Neural progenitor cell (in vitro differentiated cells): ENCODE results near the gene SLC49A4. TPM values are rescaled to one million over a fixed set of nuclear protein-coding genes. Genes with fewer than 3 reads are reported as not detected.

Source experiments
- DNase-seq: peaks from one replicate; pipeline ENCODE4 v3.0.0-alpha.2; 2016; ENCODE audit warnings: low spot score
- H2AFZ ChIP-seq: fragments of 200-600 bp; sonication (generic); replicated peaks from 2 replicates; pipeline ENCODE4 v1.6.1; 2016; ENCODE audit warnings: antibody characterized with exemption
- H3F3A ChIP-seq: fragments of 200-600 bp; sonication (generic); 2 replicates; pipeline ENCODE4 v1.6.1; 2016; ENCODE audit warnings: antibody characterized with exemption, low read depth
- H3K27ac ChIP-seq: fragments of 200-600 bp; sonication (generic); 2 replicates; pipeline ENCODE4 v1.5.1; 2016; ENCODE audit warnings: mild to moderate bottlenecking
- H3K27me3 ChIP-seq: fragments of 200-600 bp; sonication (generic); 2 replicates; pipeline ENCODE4 v1.6.1; 2016; ENCODE audit warnings: mild to moderate bottlenecking, moderate library complexity
- H3K36me3 ChIP-seq: fragments of 200-600 bp; sonication (generic); 2 replicates; pipeline ENCODE4 v1.5.1; 2016
- H3K4me1 ChIP-seq: fragments of 200-600 bp; sonication (generic); 2 replicates; pipeline ENCODE4 v1.6.1; 2016; ENCODE audit warnings: mixed run types
- H3K4me2 ChIP-seq: fragments of 200-600 bp; sonication (generic); 2 replicates; pipeline ENCODE4 v1.6.1; 2016
- H3K4me3 ChIP-seq: fragments of 200-600 bp; sonication (generic); 2 replicates; pipeline ENCODE4 v1.5.1; 2016
- H3K79me2 ChIP-seq: fragments of 200-600 bp; sonication (generic); 2 replicates; pipeline ENCODE4 v1.6.1; 2016; ENCODE audit warnings: low read depth
- H3K9ac ChIP-seq: fragments of 200-600 bp; sonication (generic); 2 replicates; pipeline ENCODE4 v1.6.1; 2016
- H3K9me3 ChIP-seq: fragments of 200-600 bp; sonication (generic); 2 replicates; pipeline ENCODE4 v1.5.1; 2016; ENCODE audit warnings: low read depth
- H4K20me1 ChIP-seq: fragments of 200-600 bp; sonication (generic); 2 replicates; pipeline ENCODE4 v1.6.1; 2016; ENCODE audit warnings: low read depth
- H3K27ac Mint-ChIP-seq: 3 replicates; pipeline ENCODE4 v1.8.0; 2021; ENCODE audit warnings: mixed read lengths
- H3K27me3 Mint-ChIP-seq: 2 replicates; pipeline ENCODE4 v1.8.0; 2022; ENCODE audit warnings: low read depth, mild to moderate bottlenecking, inconsistent platforms, moderate library complexity, mixed read lengths; ENCODE audit not compliant: insufficient read depth
- H3K36me3 Mint-ChIP-seq: 3 replicates; pipeline ENCODE4 v1.8.0; 2021; ENCODE audit warnings: mixed read lengths
- H3K4me1 Mint-ChIP-seq: 3 replicates; pipeline ENCODE4 v1.8.0; 2021; ENCODE audit warnings: mixed read lengths
- H3K4me3 Mint-ChIP-seq: 3 replicates; pipeline ENCODE4 v1.8.0; 2021; ENCODE audit warnings: mild to moderate bottlenecking, moderate library complexity, mixed read lengths
- H3K9me3 Mint-ChIP-seq: 3 replicates; pipeline ENCODE4 v1.8.0; 2020; ENCODE audit warnings: mixed read lengths
- CTCF ChIP-seq: fragments of 200-600 bp; sonication (generic); IDR thresholded peaks from 2 replicates; pipeline ENCODE4 v1.5.1; 2017; ENCODE audit warnings: antibody characterized with exemption, mild to moderate bottlenecking
- EZH2 ChIP-seq: fragments of 200-600 bp; sonication (generic); IDR thresholded peaks from 2 replicates; pipeline ENCODE4 v1.6.1; 2017; ENCODE audit warnings: antibody characterized with exemption, mild to moderate bottlenecking, moderate library complexity
- EZH2phosphoT487 ChIP-seq: fragments of 200-600 bp; sonication (generic); IDR thresholded peaks from 2 replicates; pipeline ENCODE4 v1.6.1; 2017; ENCODE audit warnings: antibody characterized with exemption
- total RNA-seq: library from RNA; depleted of rRNA; stranded (reverse); fragments of >200 nt; gene quantifications from 2 replicates; pipeline ENCODE4 v1.2.3, GENCODE V29; 2015; ENCODE audit warnings: low replicate concordance

The SLC49A4 gene
- total RNA-seq, 1 donor from 2014 or later: 21.6 TPM

- no peaks in the 10 kb centered on the region for H3K27me3 ChIP-seq
- H3K4me1 Mint-ChIP-seq: no peaks in the 10 kb centered on the region
- no peak overlapping the region for H3K27ac ChIP-seq
- H3K4me2 ChIP-seq: no peak overlapping the region
- H4K20me1 ChIP-seq: no peaks in the 10 kb centered on the region
- no peak overlapping the region for H3K4me3 ChIP-seq
- DNase-seq: no peak
- H3K4me3 Mint-ChIP-seq: no peak overlapping the region
- peaks cover 2% of the 10 kb centered on the region for H3K36me3 Mint-ChIP-seq
- H3K9me3 ChIP-seq: no peaks in the 10 kb centered on the region
- TF ChIP-seq CTCF (no peak), EZH2phosphoT487 (no peak), EZH2 (no peak)
- no peak overlapping the region for H2AFZ ChIP-seq
- no peaks in the 10 kb centered on the region for H3K9me3 Mint-ChIP-seq
- H3K36me3 ChIP-seq: no peaks in the 10 kb centered on the region
- no peaks in the 10 kb centered on the region for H3K79me2 ChIP-seq
- H3K9ac ChIP-seq: no peak overlapping the region
- H3K4me1 ChIP-seq: no peaks in the 10 kb centered on the region
- H3K27ac Mint-ChIP-seq: no peak overlapping the region
- H3K27me3 Mint-ChIP-seq: no peaks in the 10 kb centered on the region
- peaks cover 4% of the 10 kb centered on the region for H3F3A ChIP-seq
These were observed 20.8 kb upstream of the SLC49A4 start for GRCh38 chr3:122773944-122774509.

DNA sequence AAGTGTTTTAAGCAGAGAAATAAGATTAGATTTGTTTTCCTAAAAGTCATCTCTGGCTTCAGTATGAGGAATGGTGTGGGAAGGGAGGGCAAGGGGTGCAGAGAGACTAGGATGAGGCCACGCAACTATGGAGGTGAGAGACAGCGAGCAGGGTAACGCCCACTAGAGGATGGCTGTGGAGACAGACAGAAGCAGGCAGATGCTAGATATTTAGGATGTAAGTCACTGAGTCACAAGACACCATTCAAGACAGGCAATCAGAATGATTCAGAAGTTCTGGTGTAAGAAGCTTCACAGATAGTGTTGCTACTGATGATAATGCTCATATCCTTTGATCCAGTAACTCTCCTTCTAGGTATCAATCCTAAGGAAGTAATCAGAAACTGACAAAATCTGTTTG, 20.3 kb upstream of the SLC49A4 start:
- H3K9me3 Mint-ChIP-seq: no peaks in the 10 kb centered on the region
- H3K27me3 ChIP-seq: no peaks in the 10 kb centered on the region
- H3K4me3 Mint-ChIP-seq: no peak overlapping the region
- H3K27ac Mint-ChIP-seq: no peak overlapping the region
- H3K79me2 ChIP-seq: no peaks in the 10 kb centered on the region
- H3K9ac ChIP-seq: no peak overlapping the region
- H3K4me1 Mint-ChIP-seq: no peaks in the 10 kb centered on the region
- no peak overlapping the region for H3K4me3 ChIP-seq
- H3K36me3 Mint-ChIP-seq: peaks cover 2% of the 10 kb centered on the region
- no peak overlapping the region for H3K27ac ChIP-seq
- no peaks in the 10 kb centered on the region for H3K27me3 Mint-ChIP-seq
- H3F3A ChIP-seq: peaks cover 4% of the 10 kb centered on the region
- no peak overlapping the region for H3K4me2 ChIP-seq
- no peak for DNase-seq
- no peaks in the 10 kb centered on the region for H3K9me3 ChIP-seq
- H3K4me1 ChIP-seq: no peaks in the 10 kb centered on the region
- no peaks in the 10 kb centered on the region for H4K20me1 ChIP-seq
- H2AFZ ChIP-seq: no peak overlapping the region
- no peaks in the 10 kb centered on the region for H3K36me3 ChIP-seq
- TF ChIP-seq CTCF (peak; percentile 17), EZH2 (no peak)

DNA sequence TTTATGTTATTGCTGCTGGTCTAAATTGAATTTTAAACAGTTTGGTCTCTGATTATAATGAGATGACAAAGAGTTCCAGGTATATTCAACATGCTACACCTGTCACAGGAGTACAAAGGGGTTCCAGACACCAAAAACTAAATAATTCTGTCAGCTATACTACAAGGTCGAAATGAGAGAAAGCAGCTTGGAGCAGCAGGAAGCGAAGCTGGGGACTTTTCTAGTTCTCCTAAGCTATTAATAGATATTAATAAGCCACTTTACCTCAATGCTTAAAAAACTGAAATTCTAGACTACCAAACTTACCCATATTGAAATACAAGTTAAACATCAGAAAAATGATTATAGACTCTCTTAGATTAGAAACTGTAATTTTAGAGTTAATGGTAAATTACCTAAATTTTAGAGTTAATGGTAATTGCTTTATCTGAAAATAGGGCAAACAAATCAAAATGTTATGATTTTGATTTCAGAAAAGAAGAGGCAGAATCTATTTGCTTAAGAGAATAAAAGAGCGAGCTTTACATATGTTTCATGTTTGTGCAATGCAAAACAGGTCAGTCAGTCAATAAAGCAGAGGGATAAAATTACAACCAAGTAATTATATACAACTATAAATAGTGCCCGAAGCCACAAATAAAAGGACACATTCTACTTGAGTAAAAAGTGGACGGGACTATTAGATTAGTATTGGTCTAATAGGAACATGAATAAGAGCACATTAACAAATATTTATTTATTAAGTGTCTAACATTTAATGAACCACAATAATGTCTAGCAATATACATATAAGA, 18.0 kb upstream of the SLC49A4 start:
- Histone ChIP-seq H3K27ac (no peak overlapping the region), H3K9me3 (no peaks in the 10 kb centered on the region), H3F3A (peaks cover 4% of the 10 kb centered on the region), H3K27me3 (no peaks in the 10 kb centered on the region), H3K4me2 (no peak overlapping the region), H3K4me3 (no peak overlapping the region), H3K9ac (no peak overlapping the region), H2AFZ (no peak overlapping the region), H4K20me1 (no peaks in the 10 kb centered on the region), H3K79me2 (no peaks in the 10 kb centered on the region), H3K4me1 (no peaks in the 10 kb centered on the region), H3K36me3 (peaks cover 4% of the 10 kb centered on the region)
- no peaks in the 10 kb centered on the region for H3K27me3 Mint-ChIP-seq
- H3K9me3 Mint-ChIP-seq: peaks cover 6% of the 10 kb centered on the region
- H3K36me3 Mint-ChIP-seq: peaks cover 4% of the 10 kb centered on the region
- DNase-seq: no peak
- TF ChIP-seq CTCF (no peak), EZH2phosphoT487 (no peak), EZH2 (no peak)
- no peak overlapping the region for H3K27ac Mint-ChIP-seq
- no peak overlapping the region for H3K4me3 Mint-ChIP-seq
- no peaks in the 10 kb centered on the region for H3K4me1 Mint-ChIP-seq
